Stimulated activated CD8-positive, alpha-beta memory T cell treated with anti-CD3 and anti-CD28 coated beads, Interleukin-4, amount 100 ng/mL, for 4 hours (primary cell): Measurements from ENCODE around the gene CCDC185.

Experiments used
- DNase-seq, 2 donors: peaks; one replicate each; pipeline ENCODE4 v3.0.0-alpha.2; 2020; ENCODE audit warnings: low read depth in 2 of 2, low spot score in 1 of 2

The CCDC185 gene

GRCh38 chr1:223429821-223430220 is 36.6 kb downstream of the CCDC185 start:
- no peak for DNase-seq

GRCh38 chr1:223430236-223430635 is 37.0 kb downstream of the CCDC185 start:
- no peak for DNase-seq

- DNase-seq: no peak
These were observed 43.9 kb downstream of the CCDC185 start for GRCh38 chr1:223437151-223437550.

GRCh38 chr1:223443397-223443796 is 50.2 kb downstream of the CCDC185 start:
- no peak for DNase-seq

GRCh38 chr1:223444411-223444810 is 51.2 kb downstream of the CCDC185 start:
- no peak for DNase-seq
